Panc1 (cell line): ENCODE results near the gene SHANK1. TPM values are rescaled to one million over a fixed set of nuclear protein-coding genes. Genes with fewer than 3 reads are reported as not detected.

Source experiments
- ATAC-seq: fragments of 200-7000 bp; cut with Tn5 transposase; 2 replicates; pipeline ENCODE4 v1.9.1; 2020; ENCODE audit warnings: mild to moderate bottlenecking, moderate library complexity
- BruUV-seq: library from RNA; stranded (reverse); fragments of 400-500 nt; replicated peaks from 2 replicates; lab custom pipeline; 2021; lab: Mats Ljungman, UMichigan
- CTCF ChIA-PET: fragments of 300-600 bp; sonication (Branson Sonifier 250); formaldehyde crosslinking; loops from one replicate; lab custom pipeline; 2022; ENCODE audit warnings: antibody characterized with exemption; lab: Charles Lee
- POLR2A ChIA-PET: fragments of 300-600 bp; sonication (Branson Sonifier 250); formaldehyde crosslinking; loops from one replicate; lab custom pipeline; 2022; ENCODE audit warnings: antibody characterized with exemption; lab: Charles Lee
- DNase-seq: peaks from one replicate; pipeline ENCODE4 v3.0.0-alpha.2; 2010; ENCODE audit warnings: low read depth, low spot score
- H3K27ac ChIP-seq: 2 replicates; pipeline ENCODE4 v1.5.1; 2011; ENCODE audit warnings: mild to moderate bottlenecking, low read length, inconsistent platforms
- H3K27me3 ChIP-seq: fragments of 200-500 bp; sonication (Bioruptor generic); 2 replicates; pipeline ENCODE4 v1.6.0; 2014; ENCODE audit warnings: low read length, inconsistent platforms; ENCODE audit not compliant: control insufficient read depth, insufficient read depth
- H3K36me3 ChIP-seq: fragments of 200-500 bp; sonication (Bioruptor generic); 2 replicates; pipeline ENCODE4 v1.5.1; 2014; ENCODE audit warnings: inconsistent platforms, mild to moderate bottlenecking, low read length, moderate library complexity; ENCODE audit not compliant: control insufficient read depth, insufficient read depth
- H3K4me1 ChIP-seq: 2 replicates; pipeline ENCODE4 v1.5.1; 2011; ENCODE audit warnings: inconsistent platforms, mild to moderate bottlenecking, low read length, moderate library complexity; ENCODE audit not compliant: control insufficient read depth, insufficient read depth
- H3K4me3 ChIP-seq, 2 experiments: 2 replicates each; pipeline ENCODE4 v1.5.1; 2011 to 2012; ENCODE audit warnings: low read depth in 2 of 2, low read length in 2 of 2, mild to moderate bottlenecking in 2 of 2, inconsistent platforms in 1 of 2, moderate library complexity in 1 of 2
- H3K9me3 ChIP-seq: fragments of 200-500 bp; sonication (Bioruptor generic); 2 replicates; pipeline ENCODE4 v1.5.1; 2014; ENCODE audit warnings: low read depth, mild to moderate bottlenecking, inconsistent platforms, low read length, moderate library complexity; ENCODE audit not compliant: control insufficient read depth, insufficient read depth
- CTCF ChIP-seq: fragments of 450-650 bp; IDR thresholded peaks from 2 replicates; pipeline ENCODE4 v1.5.1; 2017; ENCODE audit warnings: mild to moderate bottlenecking
- POLR2AphosphoS5 ChIP-seq: IDR thresholded peaks from 2 replicates; pipeline ENCODE4 v1.6.1; 2012; ENCODE audit warnings: mild to moderate bottlenecking, low read depth, low read length, moderate library complexity
- SIN3A ChIP-seq: IDR thresholded peaks from 2 replicates; pipeline ENCODE4 v1.6.1; 2012; ENCODE audit warnings: low read depth, mild to moderate bottlenecking, low read length, moderate library complexity, borderline replicate concordance; ENCODE audit not compliant: insufficient read depth
- TCF7L2 ChIP-seq: IDR thresholded peaks from 2 replicates; pipeline ENCODE4 v1.6.1; 2011; ENCODE audit warnings: mild to moderate bottlenecking, low read depth, low read length, inconsistent platforms
- in situ Hi-C: cut with HindIII; loops from 2 replicates; pipeline ENCODE4 v1.10.0; 2016; ENCODE audit warnings: low sequenced_read_pairs, low pct_unique_long_range_greater_than_20kb
- intact Hi-C: fragments of 100-400 bp; cut with micrococcal nuclease; formaldehyde crosslinking; loops from one replicate; pipeline ENCODE4 v1.10.0; 2022; ENCODE audit not compliant: unreplicated experiment
- total RNA-seq: library from RNA; stranded (reverse); gene quantifications from one replicate; pipeline ENCODE4 v1.2.1, GENCODE V29; 2021; ENCODE audit not compliant: unreplicated experiment
- TF ChIP-seq, protein P1 (sequence below), 2 experiments: IDR thresholded peaks; 2 replicates each; pipeline ENCODE4 v1.6.1; 2011 to 2012; ENCODE audit warnings: low read depth in 2 of 2, control low read depth in 1 of 2, low read length in 1 of 2, mild to moderate bottlenecking in 1 of 2, moderate library complexity in 1 of 2; ENCODE audit not compliant: insufficient read depth in 1 of 2

SHANK1 gene
- total RNA-seq, 1 experiment from 2014 or later, result not detected

DNA sequence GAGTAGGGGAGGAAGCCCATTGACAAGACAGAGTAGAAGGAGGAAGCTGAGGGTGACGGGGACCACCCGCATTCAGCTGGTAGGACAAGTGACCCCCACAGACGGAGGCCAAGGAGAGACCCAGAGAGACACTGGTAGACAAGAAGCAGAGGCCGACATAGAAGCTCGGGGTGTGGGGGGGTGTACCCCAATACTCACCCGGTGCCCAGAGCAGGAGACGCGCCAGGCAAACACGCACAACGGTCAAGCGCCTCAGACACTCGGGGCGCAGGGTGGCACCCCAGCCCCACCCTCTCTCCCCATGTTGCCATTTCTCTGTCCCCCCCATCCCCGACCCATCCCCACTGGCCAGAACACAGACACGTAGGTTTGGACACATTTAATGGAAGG lies 23.5 kb downstream of the SHANK1 start:
- no peak overlapping the region for H3K4me3 ChIP-seq
- intact Hi-C loops, result no loop called here
- POLR2A ChIA-PET, result no interaction called here
- no peaks in the 10 kb centered on the region for H3K36me3 ChIP-seq
- CTCF ChIA-PET, result no interaction called here
- in situ Hi-C loops, result no loop called here
- ATAC-seq (no peak), DNase-seq (no peak)
- H3K9me3 ChIP-seq, result no peaks in the 10 kb centered on the region
- no peaks in the 10 kb centered on the region for H3K4me1 ChIP-seq
- TF ChIP-seq, protein P1, sequence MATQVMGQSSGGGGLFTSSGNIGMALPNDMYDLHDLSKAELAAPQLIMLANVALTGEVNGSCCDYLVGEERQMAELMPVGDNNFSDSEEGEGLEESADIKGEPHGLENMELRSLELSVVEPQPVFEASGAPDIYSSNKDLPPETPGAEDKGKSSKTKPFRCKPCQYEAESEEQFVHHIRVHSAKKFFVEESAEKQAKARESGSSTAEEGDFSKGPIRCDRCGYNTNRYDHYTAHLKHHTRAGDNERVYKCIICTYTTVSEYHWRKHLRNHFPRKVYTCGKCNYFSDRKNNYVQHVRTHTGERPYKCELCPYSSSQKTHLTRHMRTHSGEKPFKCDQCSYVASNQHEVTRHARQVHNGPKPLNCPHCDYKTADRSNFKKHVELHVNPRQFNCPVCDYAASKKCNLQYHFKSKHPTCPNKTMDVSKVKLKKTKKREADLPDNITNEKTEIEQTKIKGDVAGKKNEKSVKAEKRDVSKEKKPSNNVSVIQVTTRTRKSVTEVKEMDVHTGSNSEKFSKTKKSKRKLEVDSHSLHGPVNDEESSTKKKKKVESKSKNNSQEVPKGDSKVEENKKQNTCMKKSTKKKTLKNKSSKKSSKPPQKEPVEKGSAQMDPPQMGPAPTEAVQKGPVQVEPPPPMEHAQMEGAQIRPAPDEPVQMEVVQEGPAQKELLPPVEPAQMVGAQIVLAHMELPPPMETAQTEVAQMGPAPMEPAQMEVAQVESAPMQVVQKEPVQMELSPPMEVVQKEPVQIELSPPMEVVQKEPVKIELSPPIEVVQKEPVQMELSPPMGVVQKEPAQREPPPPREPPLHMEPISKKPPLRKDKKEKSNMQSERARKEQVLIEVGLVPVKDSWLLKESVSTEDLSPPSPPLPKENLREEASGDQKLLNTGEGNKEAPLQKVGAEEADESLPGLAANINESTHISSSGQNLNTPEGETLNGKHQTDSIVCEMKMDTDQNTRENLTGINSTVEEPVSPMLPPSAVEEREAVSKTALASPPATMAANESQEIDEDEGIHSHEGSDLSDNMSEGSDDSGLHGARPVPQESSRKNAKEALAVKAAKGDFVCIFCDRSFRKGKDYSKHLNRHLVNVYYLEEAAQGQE (IDR thresholded peaks at IDR 0.05; ENCODE audit: insufficient read depth in 1 of 2, low read depth in 2 of 2, low read length in 1 of 2), result no peak
- no peak for TF ChIP-seq TCF7L2
- TF ChIP-seq SIN3A, result no peak
- no peak for TF ChIP-seq CTCF
- TF ChIP-seq POLR2AphosphoS5, result no peak
- no peaks in the 10 kb centered on the region; the same call in 1 of the 2 replicates for H3K27me3 ChIP-seq
- no TSS peak for BruUV-seq
- H3K27ac ChIP-seq, result no peak overlapping the region

DNA sequence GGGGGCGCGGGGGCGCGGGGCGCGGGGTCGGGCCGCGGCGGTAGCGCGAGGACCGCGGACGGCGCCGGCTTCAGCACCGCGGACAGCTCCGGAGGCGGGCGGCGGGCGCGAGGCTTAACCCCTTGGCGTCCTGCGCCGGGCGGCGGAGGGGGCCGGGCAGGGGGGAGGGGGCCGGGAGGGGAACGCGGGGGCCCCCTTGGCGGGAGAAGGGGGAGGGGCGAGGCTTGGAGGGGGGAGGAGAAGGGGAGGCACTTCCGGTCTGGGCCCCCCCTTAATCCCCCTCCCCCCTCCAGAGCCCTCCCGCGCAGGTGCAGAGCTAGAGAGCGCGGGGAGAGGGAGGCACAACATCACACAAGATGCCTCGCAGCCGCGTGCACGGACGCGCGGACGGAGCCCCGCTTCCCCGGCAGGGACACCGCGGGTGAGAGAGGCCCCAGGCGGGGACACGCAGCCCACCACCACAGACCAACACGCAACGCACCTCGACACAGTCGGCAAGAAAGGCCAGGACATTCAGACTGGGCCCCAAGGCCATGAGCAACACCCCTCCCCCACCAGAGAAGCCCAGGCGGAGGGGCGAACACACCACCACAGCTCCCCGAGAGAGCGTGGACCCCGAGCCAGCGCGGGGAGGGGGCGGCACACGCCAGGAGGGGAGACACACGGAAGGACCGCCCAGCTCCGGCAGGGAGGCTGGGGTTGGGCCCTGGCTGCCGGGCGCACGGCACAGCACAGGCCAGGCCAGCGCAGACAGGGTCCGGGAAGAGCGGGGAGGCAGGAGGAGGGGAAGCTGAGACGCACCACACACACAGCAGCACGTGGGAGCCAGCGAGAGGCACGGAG lies 24.1 kb downstream of the SHANK1 start:
- Histone ChIP-seq H3K27ac (no peak overlapping the region), H3K9me3 (no peaks in the 10 kb centered on the region), H3K4me1 (no peaks in the 10 kb centered on the region), H3K4me3 (peak overlapping the region in 1 of 2 experiments; percentile 2; a peak in 1 of 4 replicates), H3K27me3 (no peaks in the 10 kb centered on the region; the same call in 1 of the 2 replicates), H3K36me3 (no peaks in the 10 kb centered on the region)
- ChIA-PET CTCF (interaction anchor here (0.5 kb wide), 1 partner anchor 64 kb away, joined by 3 read pairs; no protein-coding TSS in a partner anchor), POLR2A (no interaction called here)
- BruUV-seq, result no TSS peak
- intact Hi-C loops (no loop called here), in situ Hi-C loops (no loop called here)
- ATAC-seq, result peak; percentile 69
- DNase-seq, result no peak
- TF ChIP-seq, protein P1 (IDR thresholded peaks at IDR 0.05; ENCODE audit: insufficient read depth in 1 of 2, low read depth in 2 of 2, low read length in 1 of 2), result peak; percentile 79 to 91
- TF ChIP-seq TCF7L2, result no peak
